GM19193 (cell line): ENCODE measurements around the gene CHST6.

Experiments
- POLR2A ChIP-seq: IDR thresholded peaks from 4 replicates; pipeline ENCODE4 v1.6.1; 2011; ENCODE audit not compliant: insufficient read depth, insufficient read length; ENCODE audit errors: extremely low read depth

CHST6 gene

GRCh38 chr16:75506574-75506973 is 11.3 kb upstream of the CHST6 start:
- TF ChIP-seq POLR2A: no peak

- TF ChIP-seq POLR2A: no peak
Measured at GRCh38 chr16:75506107-75506506, 10.9 kb upstream of the CHST6 start.

GRCh38 chr16:75503801-75504200 is 8.6 kb upstream of the CHST6 start:
- TF ChIP-seq POLR2A: no peak

GRCh38 chr16:75502916-75503605 is 7.8 kb upstream of the CHST6 start:
- TF ChIP-seq POLR2A: no peak

GRCh38 chr16:75501359-75501758 is 6.1 kb upstream of the CHST6 start:
- TF ChIP-seq POLR2A: no peak

GRCh38 chr16:75497558-75497957 is 2.3 kb upstream of the CHST6 start:
- TF ChIP-seq POLR2A: no peak

- TF ChIP-seq POLR2A: no peak
Measured at GRCh38 chr16:75494661-75495075, 573 bp downstream of the CHST6 start.

- no peak for TF ChIP-seq POLR2A
Measured at GRCh38 chr16:75494184-75494583, 1.1 kb downstream of the CHST6 start.

GRCh38 chr16:75491876-75492275 is 3.4 kb downstream of the CHST6 start:
- TF ChIP-seq POLR2A: no peak

- no peak for TF ChIP-seq POLR2A
Measured at GRCh38 chr16:75488322-75488721, 6.9 kb downstream of the CHST6 start.

GRCh38 chr16:75486676-75487313 is 8.4 kb downstream of the CHST6 start:
- TF ChIP-seq POLR2A: no peak

- TF ChIP-seq POLR2A: no peak
Measured at GRCh38 chr16:75486014-75486675, 9.1 kb downstream of the CHST6 start.

GRCh38 chr16:75485230-75486013 is 9.8 kb downstream of the CHST6 start:
- TF ChIP-seq POLR2A: no peak

- no peak for TF ChIP-seq POLR2A
Measured at GRCh38 chr16:75483222-75483621, 12.0 kb downstream of the CHST6 start.
